Suprapubic skin (tissue), 4 donors: ENCODE measurements around the gene MYO5B. TPM values are rescaled to one million over a fixed set of nuclear protein-coding genes. Genes with fewer than 3 reads are reported as not detected.
"Not testable (repeated sequence)": the region's sequence is repeated elsewhere in the genome, so short reads cannot be mapped to it uniquely, and the experiment has no call there.

Experiments
- DNase-seq, 2 donors: peaks; one replicate each; pipeline ENCODE4 v3.0.0-alpha.2; 2019; ENCODE audit warnings: low spot score in 2 of 2
- H3K27ac ChIP-seq: fragments of 200-600 bp; sonication (generic); one replicate; pipeline ENCODE4 v1.5.1; 2019
- H3K27me3 ChIP-seq: fragments of 200-600 bp; sonication (generic); one replicate; pipeline ENCODE4 v1.5.1; 2019
- H3K36me3 ChIP-seq: fragments of 200-600 bp; sonication (generic); one replicate; pipeline ENCODE4 v1.5.1; 2019
- H3K4me1 ChIP-seq: fragments of 200-600 bp; sonication (generic); one replicate; pipeline ENCODE4 v1.5.1; 2019
- H3K4me3 ChIP-seq: fragments of 200-600 bp; sonication (generic); one replicate; pipeline ENCODE4 v1.5.1; 2019; ENCODE audit warnings: mild to moderate bottlenecking
- H3K9me3 ChIP-seq: fragments of 200-600 bp; sonication (generic); one replicate; pipeline ENCODE4 v1.5.1; 2019
- EP300 ChIP-seq: sonication (generic); formaldehyde crosslinking; IDR thresholded peaks from one replicate; pipeline ENCODE4 v1.6.1; 2017; ENCODE audit warnings: antibody characterized with exemption
- POLR2A ChIP-seq, 2 donors: fragments of 450-650 bp; IDR thresholded peaks; one replicate each; pipeline ENCODE4 v1.6.1; 2017; ENCODE audit warnings: antibody characterized with exemption in 2 of 2, mild to moderate bottlenecking in 2 of 2, moderate library complexity in 2 of 2
- POLR2AphosphoS5 ChIP-seq, 3 donors: sonication (generic); formaldehyde crosslinking; IDR thresholded peaks; one replicate each; pipeline ENCODE4 v1.6.1; 2017; ENCODE audit warnings: antibody characterized with exemption in 3 of 3
- WGBS: methylation state at CpG from one replicate; pipeline ENCODE4 v1.1.5; 2018; 5-methylcytosine and 5-hydroxymethylcytosine counted together
- total RNA-seq, 4 donors: library from RNA; depleted of rRNA; stranded (reverse); fragments of >200 nt; gene quantifications; one replicate each; pipeline ENCODE4 v1.1.0, GENCODE V29; 2016
- TF ChIP-seq, protein P1 (sequence below), 2 donors: fragments of 200-600 bp in 1 of 2; fragments of 450-650 bp in 1 of 2; sonication (generic) in 1 of 2; IDR thresholded peaks; one replicate each; pipeline ENCODE4 v1.5.1; 2016 to 2019; ENCODE audit warnings: antibody characterized with exemption in 2 of 2, mild to moderate bottlenecking in 1 of 2, moderate library complexity in 1 of 2

Gene MYO5B
- total RNA-seq = 10 to 100 TPM; 30.3 to 44.4 (median 40.7) TPM

DNA sequence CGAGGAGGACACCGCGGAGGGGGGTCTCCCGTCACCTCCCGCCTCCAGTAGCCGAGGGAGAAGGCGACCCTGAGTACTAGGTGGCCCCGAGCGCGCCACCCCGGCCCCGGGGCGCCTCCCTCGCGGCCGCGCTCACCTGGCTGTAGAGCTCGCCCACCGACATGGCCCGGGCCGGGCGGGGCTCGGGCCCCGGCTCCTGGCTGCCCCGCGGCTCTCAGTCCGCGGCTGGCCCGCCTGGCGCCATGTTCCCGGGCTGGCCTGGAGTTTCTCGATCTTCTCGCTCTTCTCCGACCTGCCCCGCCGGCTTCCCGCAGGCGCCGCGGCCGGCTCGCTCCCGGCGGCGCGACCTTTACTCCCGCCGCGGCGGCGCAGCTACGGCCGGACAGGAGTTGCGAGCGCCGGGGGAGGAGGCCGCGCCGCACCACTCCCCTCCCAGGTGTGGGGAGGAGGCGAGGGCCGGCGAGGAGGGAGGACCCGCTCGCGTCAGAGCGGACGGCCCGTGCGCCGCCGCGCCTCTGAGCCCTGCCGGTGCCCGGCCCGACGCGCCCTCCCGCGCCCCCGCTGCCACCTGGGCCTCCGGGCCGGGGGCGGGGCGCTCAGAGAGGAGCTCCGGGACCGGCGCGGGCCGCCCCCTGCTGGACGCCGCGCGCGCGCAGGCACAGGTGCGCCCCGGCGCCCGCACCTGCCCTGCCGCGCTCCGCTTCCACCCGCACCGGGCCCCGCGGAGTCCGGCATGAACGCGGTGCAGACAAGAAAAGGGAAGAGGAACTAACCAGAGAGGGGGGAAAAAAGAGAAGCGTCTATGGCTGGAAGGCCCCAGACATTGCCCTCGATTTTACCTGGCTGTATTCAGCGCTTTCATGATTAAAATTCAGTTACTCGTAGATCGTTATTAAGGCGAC is at the start of gene MYO5B:
MYO5B (minus strand) TSS at position 517 of the 902 bp plus-strand sequence; CDS start at position 163, 354 bp downstream.
- Histone ChIP-seq H3K27ac (peak within 1 kb of the TSS; percentile 79), H3K4me1 (peaks cover 25% of the 10 kb centered on the region), H3K36me3 (no peaks in the 10 kb centered on the region), H3K27me3 (peaks cover 64% of the 10 kb centered on the region), H3K4me3 (peak within 1 kb of the TSS; percentile 71), H3K9me3 (no peaks in the 10 kb centered on the region)
- no peak for DNase-seq
- WGBS = 4% methylated on average over 24 of the region's 115 CpGs
- TF ChIP-seq POLR2A (IDR thresholded peaks at IDR 0.05) (no peak), POLR2AphosphoS5 (IDR thresholded peaks at IDR 0.05) (no peak), EP300 (no peak)
- TF ChIP-seq, protein P1, sequence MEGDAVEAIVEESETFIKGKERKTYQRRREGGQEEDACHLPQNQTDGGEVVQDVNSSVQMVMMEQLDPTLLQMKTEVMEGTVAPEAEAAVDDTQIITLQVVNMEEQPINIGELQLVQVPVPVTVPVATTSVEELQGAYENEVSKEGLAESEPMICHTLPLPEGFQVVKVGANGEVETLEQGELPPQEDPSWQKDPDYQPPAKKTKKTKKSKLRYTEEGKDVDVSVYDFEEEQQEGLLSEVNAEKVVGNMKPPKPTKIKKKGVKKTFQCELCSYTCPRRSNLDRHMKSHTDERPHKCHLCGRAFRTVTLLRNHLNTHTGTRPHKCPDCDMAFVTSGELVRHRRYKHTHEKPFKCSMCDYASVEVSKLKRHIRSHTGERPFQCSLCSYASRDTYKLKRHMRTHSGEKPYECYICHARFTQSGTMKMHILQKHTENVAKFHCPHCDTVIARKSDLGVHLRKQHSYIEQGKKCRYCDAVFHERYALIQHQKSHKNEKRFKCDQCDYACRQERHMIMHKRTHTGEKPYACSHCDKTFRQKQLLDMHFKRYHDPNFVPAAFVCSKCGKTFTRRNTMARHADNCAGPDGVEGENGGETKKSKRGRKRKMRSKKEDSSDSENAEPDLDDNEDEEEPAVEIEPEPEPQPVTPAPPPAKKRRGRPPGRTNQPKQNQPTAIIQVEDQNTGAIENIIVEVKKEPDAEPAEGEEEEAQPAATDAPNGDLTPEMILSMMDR (IDR thresholded peaks at IDR 0.05) = peak; percentile 1 to 44

DNA sequence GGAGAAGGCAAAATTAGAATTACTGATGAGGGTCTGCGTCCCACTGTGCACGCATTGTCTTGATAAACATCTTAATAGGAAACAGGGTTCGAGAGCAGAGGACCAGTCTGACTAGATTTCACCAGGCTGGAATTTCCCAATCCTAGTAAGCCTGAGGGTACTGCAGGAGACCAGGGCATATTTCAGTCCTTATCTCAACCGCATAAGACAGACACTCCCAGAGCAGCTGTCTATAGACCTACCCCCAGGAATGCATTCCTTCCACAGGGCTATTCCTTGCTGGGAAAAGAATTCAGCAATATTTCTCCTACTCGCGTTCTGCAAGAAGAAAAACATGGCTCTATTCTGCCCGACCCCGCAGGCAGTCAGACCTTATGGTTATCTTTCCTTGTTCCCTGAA is 46.8 kb upstream of the MYO5B start:
- not testable (repeated sequence) for H3K4me1 ChIP-seq, H3K27me3 ChIP-seq, H3K36me3 ChIP-seq, DNase-seq, H3K4me3 ChIP-seq, H3K9me3 ChIP-seq, H3K27ac ChIP-seq
- 70% methylated on average over 8 of the region's 8 CpGs for WGBS

DNA sequence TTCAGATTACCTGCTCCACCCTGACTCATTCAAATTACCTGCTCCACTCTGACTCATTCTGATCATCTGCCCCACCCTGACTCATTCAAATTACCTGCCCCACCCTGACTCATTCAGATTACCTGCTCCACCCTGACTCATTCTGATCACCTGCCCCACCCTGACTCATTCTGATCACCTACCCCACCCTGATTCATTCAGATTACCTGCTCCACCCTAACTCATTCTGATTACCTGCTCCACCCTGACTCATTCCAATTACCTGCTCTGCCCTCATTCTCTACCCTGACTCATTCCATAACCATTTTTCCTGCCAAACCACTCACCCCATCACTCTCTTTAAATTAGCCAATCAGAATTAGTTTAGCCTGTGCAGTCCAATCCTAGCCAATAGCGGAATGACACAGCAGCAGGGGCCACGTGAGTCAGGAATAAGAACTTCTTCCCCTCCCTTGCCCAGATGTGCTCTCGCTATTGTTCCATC is 45.2 kb upstream of the MYO5B start:
- Histone ChIP-seq H3K27me3 (no peaks in the 10 kb centered on the region), H3K4me1 (no peaks in the 10 kb centered on the region), H3K9me3 (no peaks in the 10 kb centered on the region), H3K4me3 (no peak overlapping the region), H3K27ac (no peak overlapping the region), H3K36me3 (no peaks in the 10 kb centered on the region)
- WGBS = 86% methylated on average over 3 of the region's 3 CpGs
- no peak for DNase-seq
- TF ChIP-seq POLR2A (IDR thresholded peaks at IDR 0.05) (no peak), EP300 (no peak), POLR2AphosphoS5 (IDR thresholded peaks at IDR 0.05) (no peak)
- TF ChIP-seq, protein P1 (IDR thresholded peaks at IDR 0.05) = no peak

DNA sequence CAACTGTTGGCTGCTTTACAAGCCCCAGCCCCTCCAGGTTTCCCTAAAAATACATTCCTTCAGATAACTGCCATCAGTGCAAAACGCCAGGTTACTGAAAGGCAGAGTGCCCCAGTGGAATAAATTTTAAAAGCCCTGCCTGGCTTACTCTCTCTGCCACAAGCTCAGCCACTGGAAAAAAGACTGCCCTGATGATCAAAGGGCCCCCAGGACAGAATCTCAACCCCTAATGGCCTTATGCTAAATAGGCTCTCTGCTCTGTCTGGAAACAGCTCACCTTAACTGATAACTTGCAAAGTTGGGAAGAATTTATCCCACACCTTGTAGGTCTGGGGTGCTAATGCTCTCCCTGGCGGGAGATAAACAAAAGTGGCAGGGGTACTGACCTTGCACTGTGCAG is 37.5 kb upstream of the MYO5B start:
- Histone ChIP-seq H3K4me1 (no peaks in the 10 kb centered on the region), H3K27ac (no peak overlapping the region), H3K9me3 (no peaks in the 10 kb centered on the region), H3K36me3 (no peaks in the 10 kb centered on the region), H3K27me3 (no peaks in the 10 kb centered on the region), H3K4me3 (no peak overlapping the region)
- TF ChIP-seq EP300 (no peak), POLR2A (IDR thresholded peaks at IDR 0.05) (no peak)
- no peak for DNase-seq
- 63% methylated on average over 2 of the region's 2 CpGs for WGBS

DNA sequence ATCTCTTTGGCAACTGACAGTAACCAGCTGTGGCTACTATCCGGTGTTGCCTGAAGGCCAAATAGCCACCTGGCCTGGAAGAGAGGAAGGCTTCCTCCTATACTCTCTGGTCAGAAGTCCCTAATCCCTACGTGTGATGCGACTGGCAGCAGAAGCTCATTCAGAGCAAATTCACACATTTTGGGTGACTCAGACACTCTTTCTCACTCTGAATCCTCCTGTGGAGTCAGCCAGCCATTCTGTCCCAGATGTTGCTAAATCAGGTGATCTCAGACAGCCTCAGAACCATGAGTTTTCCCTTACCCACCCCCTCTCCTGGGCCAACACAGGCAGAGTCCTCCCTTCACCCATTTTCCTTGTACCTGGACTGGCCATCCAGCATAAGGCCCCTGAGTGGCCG is 36.7 kb upstream of the MYO5B start:
- no peaks in the 10 kb centered on the region for H3K27me3 ChIP-seq
- WGBS = 87% methylated on average over 4 of the region's 4 CpGs
- H3K9me3 ChIP-seq = no peaks in the 10 kb centered on the region
- H3K27ac ChIP-seq = no peak overlapping the region
- DNase-seq = no peak
- TF ChIP-seq, protein P1 (IDR thresholded peaks at IDR 0.05) = no peak
- H3K36me3 ChIP-seq = no peaks in the 10 kb centered on the region
- no peaks in the 10 kb centered on the region for H3K4me1 ChIP-seq
- no peak overlapping the region for H3K4me3 ChIP-seq

DNA sequence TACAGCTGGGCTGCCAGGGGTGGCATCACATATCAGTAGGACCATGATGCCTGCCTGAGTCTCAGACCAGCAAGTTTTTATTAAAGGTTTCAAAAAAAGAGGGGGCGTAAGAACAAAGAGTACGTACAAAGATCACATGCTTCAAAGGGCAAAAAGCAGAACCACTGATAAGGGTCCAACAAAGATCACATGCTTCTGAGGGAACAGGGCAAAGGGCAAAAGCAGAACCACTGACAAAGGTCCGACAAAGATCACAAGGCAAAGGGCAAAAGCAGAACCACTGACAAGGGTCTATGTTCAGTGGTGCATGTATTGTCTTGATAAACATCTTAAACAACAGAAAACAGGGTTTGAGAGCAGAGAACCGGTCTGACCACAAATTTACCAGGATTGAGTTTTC is 25.3 kb upstream of the MYO5B start:
- not testable (repeated sequence) for H3K27me3 ChIP-seq, H3K36me3 ChIP-seq, H3K4me3 ChIP-seq, DNase-seq, H3K27ac ChIP-seq, H3K4me1 ChIP-seq, H3K9me3 ChIP-seq
- 70% methylated on average over 4 of the region's 4 CpGs for WGBS
